Activated CD8-positive, alpha-beta memory T cell treated with anti-CD3 and anti-CD28 coated beads, Interleukin-2, amount 50 U/mL, for 24 hours (primary cell): Measurements from ENCODE around the gene RNU1-3.
"Not testable (repeated sequence)": the region's sequence is repeated elsewhere in the genome, so short reads cannot be mapped to it uniquely, and the experiment has no call there.

Experiments
- DNase-seq: peaks from one replicate; pipeline ENCODE4 v3.0.0-alpha.2; 2020; ENCODE audit errors: extremely low read depth

Gene RNU1-3

DNA sequence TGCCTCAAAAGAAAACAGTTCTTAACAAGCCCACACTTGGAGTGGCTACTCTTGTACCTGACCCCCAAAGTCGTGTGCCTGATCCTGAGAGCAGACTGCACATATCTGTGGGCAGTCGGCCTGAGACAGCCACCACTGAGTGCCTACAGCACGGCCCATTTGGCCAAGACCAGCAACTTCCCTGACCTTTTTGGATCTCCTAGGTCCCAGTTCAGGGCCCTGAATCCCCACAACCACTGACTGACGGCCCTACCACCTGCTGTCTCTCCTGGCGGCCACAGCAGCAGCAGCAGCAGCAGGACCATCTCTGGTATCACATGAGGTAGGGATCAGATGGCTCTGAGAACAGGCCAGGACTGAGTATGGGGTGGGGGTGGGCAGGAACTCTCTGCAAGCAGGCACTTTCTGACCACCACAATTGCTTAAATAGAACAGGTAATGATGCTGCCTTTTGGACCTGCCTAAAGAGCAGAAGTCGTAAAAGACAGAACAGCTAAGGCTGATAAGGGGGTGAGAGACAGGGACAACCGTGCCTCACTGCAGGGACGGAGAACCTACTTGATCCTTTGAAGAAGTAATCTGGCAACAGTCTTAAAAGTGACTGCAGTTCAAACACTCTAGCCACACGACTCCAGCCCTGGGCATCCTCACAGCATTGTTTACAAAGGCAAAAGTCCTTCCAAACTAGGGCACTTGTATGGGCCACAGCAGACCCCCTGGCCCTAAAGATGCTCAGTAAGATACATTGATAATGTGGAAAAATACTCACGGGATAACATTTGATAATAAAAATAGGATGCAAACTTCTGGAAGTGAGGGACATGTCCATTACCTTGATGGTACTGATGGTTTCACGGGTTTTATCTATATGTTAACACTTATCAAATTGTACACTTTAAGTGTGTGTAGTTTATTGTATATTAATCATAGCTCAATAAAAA is 27.4 kb downstream of the RNU1-3 start:
- not testable (repeated sequence) for DNase-seq

DNA sequence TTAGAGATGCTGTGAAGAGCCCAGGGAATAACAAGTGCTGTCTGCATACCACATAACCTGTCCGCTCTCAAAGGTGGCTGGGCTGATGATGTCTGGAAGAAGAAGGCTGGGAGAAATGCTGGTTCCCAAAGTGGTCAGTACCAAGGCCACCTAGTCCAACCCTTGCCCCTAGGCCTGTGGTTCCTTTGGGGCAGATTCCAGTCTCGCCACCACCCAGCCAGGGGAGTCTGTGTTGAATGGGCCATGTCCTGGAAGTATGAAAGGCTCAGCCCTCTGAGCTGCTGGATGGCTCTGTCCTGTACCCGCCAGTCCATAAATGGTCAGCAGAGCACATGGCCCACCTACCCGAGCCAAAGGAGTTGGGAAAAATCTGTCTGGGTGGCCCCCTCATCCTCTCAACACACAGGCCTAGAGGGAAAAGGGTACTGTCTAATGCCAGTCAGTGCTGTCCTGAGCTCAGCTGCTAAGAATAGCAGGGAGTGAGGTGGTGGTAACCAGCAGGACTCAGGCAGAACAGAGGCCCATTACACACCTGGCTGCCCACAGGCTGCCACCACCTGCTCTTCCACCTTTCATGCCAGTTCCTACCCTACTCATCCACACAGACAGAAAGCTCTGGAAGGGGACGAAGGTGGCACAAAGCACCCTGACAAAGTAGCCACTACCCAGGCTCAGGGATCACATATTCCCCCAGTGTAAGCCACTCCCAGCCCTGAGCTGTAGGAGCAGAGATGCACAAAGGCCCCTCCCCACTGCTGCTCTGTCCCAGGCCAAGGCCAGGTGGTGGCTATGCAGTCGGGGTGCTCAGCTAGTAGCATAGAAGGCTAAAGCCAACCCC is 28.6 kb downstream of the RNU1-3 start:
- DNase-seq: not testable (repeated sequence)

GRCh38 chr1:16636551-16637195 is 30.1 kb downstream of the RNU1-3 start:
- not testable (repeated sequence) for DNase-seq

DNA sequence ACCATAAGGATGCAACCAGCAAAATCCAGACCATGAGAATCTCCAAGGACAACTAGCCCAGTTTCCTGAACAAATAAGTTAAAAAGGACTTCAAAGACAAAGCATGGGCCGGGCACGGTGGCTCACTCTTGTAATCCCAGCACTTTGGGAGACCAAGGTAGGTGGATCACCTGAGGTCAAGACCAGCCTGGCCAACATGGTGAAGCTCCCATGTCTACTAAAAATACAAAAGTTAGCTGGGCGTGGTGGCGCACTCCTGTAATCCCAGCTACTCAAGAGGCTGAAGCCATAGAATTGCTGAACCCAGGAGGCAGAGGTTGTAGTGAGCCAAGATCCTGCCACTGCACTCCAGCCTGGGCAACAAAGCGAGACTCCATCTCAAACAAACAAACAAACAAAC is 30.8 kb downstream of the RNU1-3 start:
- DNase-seq: not testable (repeated sequence)

DNA sequence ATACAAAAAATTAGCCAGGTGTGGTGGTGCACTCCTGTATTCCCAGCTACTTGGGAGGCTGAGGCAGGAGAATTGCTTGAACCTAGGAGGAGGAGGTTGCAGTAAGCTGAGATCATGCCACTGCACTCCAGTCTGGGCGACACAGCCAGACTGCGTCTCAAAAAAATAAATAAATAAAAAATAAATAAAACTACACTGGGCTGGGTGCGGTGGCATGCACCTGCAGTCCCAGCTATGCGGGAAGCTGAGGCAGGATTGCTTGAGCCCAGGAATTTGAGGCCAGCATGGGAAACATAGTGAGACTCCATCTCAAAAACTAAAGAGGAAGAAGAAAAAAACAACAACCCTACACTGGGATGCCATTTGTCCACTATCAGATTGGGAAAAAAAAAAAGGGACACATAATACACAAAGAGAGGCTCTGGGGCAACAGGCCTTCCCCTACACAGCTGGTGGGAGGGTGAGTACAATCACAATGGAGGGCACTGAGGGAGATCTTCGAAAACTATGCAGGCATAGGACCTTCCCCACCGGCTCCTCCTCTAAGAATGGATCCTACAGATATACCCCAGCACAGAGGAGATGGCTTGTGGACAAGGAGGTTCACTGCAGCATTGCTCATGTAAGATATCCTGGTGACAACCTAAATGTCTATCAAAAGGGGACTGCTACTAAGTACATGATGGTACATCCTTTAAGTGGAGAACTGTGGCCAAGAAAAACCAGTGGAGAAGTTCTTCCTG is 33.0 kb downstream of the RNU1-3 start:
- not testable (repeated sequence) for DNase-seq

DNA sequence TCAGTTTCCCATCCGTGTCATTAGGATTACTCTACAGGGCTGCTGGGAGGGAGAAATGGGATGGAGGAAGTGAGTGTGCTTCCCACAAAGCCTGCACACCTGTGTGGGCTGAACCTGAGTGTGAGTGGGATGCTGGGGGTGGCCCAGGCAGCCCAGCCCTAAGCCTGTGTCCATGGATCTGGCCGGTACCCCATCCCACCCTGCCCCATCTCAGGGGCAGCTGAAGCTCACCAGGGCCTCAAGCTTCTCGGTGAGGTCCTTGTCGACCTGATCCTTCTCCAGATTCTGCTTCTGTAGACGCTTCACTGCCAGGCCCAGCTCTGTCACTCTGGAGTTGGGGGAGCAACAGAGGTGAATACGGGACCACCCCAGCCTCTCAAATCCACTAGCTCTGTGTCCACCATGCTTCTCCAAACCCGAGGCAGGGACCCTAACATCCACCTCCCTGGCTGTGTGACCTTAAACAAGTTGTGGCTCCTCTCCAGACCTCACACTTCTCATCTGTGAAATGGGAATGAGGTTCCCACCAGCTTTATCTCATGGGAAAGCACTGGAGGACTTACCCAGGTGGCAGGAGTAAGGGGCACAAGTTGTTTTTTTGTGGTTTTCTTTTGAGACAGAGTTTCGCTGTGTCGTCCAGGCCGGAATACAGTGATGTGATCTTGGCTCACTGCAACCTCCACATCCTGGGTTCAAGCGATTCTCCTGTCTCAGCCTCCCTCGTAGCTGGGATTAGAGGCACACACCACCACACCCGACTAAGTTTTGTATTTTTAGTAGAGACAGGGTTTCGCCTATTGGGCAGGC is 34.5 kb downstream of the RNU1-3 start:
- not testable (repeated sequence) for DNase-seq

DNA sequence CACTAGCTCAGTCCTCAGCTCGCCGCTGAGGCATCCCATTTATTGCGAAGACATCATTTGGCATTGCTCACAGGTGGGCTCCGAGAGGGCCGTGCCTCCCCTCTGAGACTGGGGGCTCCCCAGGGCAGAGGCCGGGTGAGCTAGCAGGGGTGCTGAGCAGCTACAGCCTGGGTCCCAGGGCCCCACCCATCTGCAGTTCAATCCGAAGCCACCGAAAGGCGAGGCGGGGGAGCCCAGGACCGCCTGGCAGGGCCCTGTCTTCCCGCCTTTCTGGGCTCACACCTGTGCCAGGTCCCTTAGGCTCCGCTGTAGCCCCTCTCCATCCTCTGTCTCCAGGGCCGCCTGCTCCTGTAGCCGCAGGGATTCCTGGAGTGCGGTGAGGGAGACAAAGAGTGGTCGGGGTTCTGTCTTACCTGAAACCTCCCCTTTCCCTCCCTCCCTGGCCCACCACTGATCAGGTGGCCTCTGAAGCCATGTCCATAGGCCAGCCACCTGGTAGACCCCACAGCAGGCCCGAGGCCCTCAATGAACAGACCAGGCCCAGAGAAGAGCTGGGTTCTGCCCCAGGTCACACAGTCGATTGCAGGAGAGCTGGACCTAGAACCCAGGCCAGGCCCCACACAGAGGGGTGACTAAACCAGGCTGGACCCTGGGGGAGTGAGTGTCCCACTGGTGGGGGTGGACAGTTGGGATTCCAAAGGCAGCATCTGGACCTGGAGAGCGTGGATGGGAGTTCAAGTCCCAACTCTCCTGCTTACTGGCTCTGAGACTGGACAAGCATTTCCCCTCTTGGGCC is 35.3 kb downstream of the RNU1-3 start:
- no peak for DNase-seq

DNA sequence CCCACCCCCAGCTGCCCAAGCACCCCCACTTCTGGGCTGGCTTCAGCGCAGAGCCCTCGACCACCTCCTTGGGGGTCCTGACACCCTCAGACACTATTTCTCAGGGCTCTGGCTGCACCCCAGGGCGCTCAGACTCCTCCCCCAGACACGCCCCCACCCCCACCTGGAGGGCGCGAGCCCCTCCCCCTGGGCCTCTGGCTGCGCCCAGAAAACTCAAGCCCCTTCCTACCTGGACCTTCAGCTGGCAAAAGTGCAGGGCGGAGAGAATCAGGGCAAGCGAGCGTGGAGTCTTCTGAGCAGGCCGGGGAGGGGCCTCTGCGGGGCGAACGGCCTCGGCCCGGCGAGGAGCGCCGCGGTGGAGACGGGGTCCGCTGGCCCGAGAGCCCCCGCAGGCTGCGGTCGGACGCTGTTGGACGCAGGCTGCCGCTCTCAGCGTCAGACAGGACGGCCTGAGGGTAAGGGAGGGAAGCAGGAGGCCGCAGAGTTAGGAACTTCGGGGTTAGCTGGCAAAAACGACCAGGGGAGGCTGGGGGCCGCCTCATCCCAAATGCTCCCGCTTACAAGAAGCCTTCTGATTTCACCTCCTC is 36.0 kb downstream of the RNU1-3 start:
- no peak for DNase-seq

- DNase-seq: not testable (repeated sequence)
Observed at GRCh38 chr1:16629916-16630530, 36.7 kb downstream of the RNU1-3 start.

- no peak for DNase-seq
Observed at GRCh38 chr1:16628361-16629111, 38.2 kb downstream of the RNU1-3 start.

DNA sequence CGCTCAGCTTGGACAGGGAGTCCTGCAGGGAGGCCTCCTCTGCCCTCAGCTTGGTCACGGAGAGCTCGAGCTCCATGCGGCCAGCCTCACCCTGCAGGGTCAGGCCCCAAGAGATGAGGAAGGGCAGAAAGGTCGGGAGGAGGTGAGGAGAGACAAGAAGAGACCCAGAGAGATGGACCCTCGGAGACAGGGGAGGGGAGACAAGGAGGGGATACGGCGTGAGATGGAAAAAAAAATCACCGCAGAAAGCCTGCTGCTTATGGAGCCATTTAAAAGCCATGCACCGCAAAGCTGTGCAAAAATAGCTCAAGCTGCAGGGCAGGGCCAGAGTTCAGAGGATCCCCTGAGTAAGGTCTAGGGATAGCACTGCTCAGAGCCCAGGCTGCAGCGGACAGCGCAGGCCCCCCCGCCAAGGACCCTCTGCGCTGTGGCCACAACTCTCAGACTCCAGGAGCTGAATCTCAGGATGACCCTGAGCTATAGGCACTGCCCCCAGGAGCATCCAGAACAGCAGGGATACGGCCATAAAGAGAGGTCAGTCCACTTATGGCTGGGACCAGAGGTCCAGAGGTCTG is 40.3 kb downstream of the RNU1-3 start:
- not testable (repeated sequence) for DNase-seq

GRCh38 chr1:16625497-16626408 is 41.0 kb downstream of the RNU1-3 start:
- DNase-seq: no peak

DNA sequence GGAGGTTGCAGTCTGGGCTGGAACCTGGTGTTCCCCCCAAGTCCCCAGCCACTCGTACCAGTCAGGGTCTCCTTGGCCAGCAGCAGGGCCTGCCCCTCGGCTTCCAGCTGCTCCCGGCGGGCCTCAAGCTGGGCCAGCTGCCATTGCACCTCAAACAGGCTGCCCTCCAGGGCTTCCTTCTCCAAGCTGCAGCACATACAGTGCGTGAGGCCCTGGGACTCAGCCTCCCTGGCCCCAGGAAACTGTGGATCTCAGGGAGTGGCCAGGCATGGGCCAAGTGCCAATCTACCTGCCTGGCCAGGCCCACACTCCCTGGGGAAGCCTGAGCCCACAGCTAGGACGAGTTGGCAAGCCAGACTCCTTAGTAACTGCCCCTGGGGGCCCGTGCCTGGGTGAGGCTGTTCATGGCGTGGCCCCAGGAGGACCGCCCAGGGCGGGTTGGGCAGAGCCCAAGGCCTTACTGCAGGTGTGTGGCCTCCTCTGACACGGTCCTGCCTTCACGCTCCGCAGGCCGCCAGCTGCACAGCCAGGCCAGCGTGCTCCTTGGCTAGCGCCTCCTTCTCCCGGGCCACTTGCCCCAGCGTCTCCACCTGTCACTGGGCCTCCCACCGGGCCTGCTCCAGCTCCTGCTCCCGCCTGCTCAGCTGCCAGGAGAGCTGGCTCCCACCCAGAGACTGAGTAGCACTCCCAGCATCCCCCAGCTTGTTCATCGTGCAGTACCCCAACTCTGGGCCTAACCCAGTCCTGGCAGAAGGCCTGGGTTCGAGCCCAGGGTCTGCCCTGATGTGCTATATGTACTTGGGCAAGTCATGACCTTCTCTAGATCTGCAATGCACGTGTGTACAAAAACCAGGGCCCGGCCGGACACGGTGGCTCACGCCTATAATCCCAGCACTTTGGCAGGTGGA is 42.7 kb downstream of the RNU1-3 start:
- DNase-seq: not testable (repeated sequence)

- DNase-seq: not testable (repeated sequence)
Observed at GRCh38 chr1:16623337-16623736, 43.4 kb downstream of the RNU1-3 start.

DNA sequence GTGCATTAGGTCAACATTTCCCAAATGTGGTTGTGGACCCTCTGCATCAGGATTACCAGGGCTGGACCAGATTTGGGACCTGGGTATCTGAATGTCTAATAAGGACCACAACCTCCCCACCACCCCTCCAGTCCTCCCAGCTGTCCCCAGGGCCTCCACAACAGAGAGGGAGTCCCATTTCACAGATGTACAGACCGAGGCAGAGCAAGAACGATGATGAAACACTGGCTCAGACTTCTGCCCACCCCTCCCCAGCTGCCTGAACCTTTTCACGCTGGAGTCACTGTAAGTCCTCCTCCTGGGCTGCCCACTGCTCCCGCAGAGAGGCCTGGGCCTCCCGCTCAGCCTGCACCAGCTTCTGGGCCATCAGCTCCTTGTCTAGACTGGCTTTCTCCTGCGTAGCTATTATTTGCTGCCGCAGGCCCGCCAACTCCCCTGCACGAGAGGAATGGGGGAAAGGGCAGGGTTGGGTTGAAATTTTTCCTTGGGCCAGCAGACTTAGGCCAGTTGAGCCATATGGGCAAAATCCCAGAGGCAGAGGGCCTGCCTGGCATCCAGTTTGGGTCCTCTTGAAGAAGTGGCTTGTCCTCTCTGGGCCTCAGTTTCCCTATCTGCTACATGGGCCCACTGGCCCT is 45.0 kb downstream of the RNU1-3 start:
- DNase-seq: not testable (repeated sequence)
